ENCODE data around the gene TRIM15.

Gene TRIM15

GRCh38 chr6:30202366-30202765 lies 39.0 kb downstream of the TRIM15 start:
- no peaks in the 10 kb centered on the region for H3K9me3 ChIP-seq (ENCODE audit: control insufficient read depth, insufficient read depth, low read length)
- H3K36me3 ChIP-seq (ENCODE audit: control insufficient read depth, insufficient read depth, low read length), result peaks cover 35% of the 10 kb centered on the region
- peaks cover 34% of the 10 kb centered on the region for H3K4me1 ChIP-seq (ENCODE audit: control insufficient read depth, insufficient read depth, low read length)
- no peak overlapping the region for H3K9ac ChIP-seq (ENCODE audit: low read depth, low read length)
- H3K4me3 ChIP-seq (ENCODE audit: low read depth, low read length), result no peak overlapping the region
- H3K27ac ChIP-seq (ENCODE audit: low read depth, low read length), result peak overlapping the region; percentile 39
- no peaks in the 10 kb centered on the region for H3K27me3 ChIP-seq (ENCODE audit: control insufficient read depth, insufficient read depth, low read length)

- H3K9ac ChIP-seq (ENCODE audit: low read depth, low read length), result no peak overlapping the region
Observed at GRCh38 chr6:30204116-30204515, 40.8 kb downstream of the TRIM15 start.

GRCh38 chr6:30206152-30206551 lies 42.8 kb downstream of the TRIM15 start:
- Histone ChIP-seq H3K9ac (ENCODE audit: low read depth, low read length) (no peak overlapping the region), H3K9me3 (ENCODE audit: control insufficient read depth, insufficient read depth, low read length) (no peaks in the 10 kb centered on the region), H3K4me1 (ENCODE audit: control insufficient read depth, insufficient read depth, low read length) (peaks cover 42% of the 10 kb centered on the region), H3K27ac (ENCODE audit: low read depth, low read length) (no peak overlapping the region), H3K27me3 (ENCODE audit: control insufficient read depth, insufficient read depth, low read length) (no peaks in the 10 kb centered on the region), H3K36me3 (ENCODE audit: control insufficient read depth, insufficient read depth, low read length) (peaks cover 12% of the 10 kb centered on the region; the same call in 1 of the 2 replicates), H3K4me3 (ENCODE audit: low read depth, low read length) (no peak overlapping the region)

More at GRCh38 chr6:30204116-30204515, 40.8 kb downstream of the TRIM15 start:
- Histone ChIP-seq H3K36me3 (ENCODE audit: control insufficient read depth, insufficient read depth, low read length) (peaks cover 23% of the 10 kb centered on the region), H3K27ac (ENCODE audit: low read depth, low read length) (no peak overlapping the region), H3K4me1 (ENCODE audit: control insufficient read depth, insufficient read depth, low read length) (peaks cover 50% of the 10 kb centered on the region), H3K4me3 (ENCODE audit: low read depth, low read length) (no peak overlapping the region), H3K27me3 (ENCODE audit: control insufficient read depth, insufficient read depth, low read length) (no peaks in the 10 kb centered on the region), H3K9me3 (ENCODE audit: control insufficient read depth, insufficient read depth, low read length) (no peaks in the 10 kb centered on the region)

- H3K9ac ChIP-seq (ENCODE audit: low read depth, low read length), result no peak overlapping the region
- no peaks in the 10 kb centered on the region for H3K27me3 ChIP-seq (ENCODE audit: control insufficient read depth, insufficient read depth, low read length)
- H3K4me1 ChIP-seq (ENCODE audit: control insufficient read depth, insufficient read depth, low read length), result peaks cover 45% of the 10 kb centered on the region
- H3K4me3 ChIP-seq (ENCODE audit: low read depth, low read length), result no peak overlapping the region
- 0 out of 2 replicates have a peak, but pooled peaks cover 11% of the 10 kb centered on the region for H3K36me3 ChIP-seq (ENCODE audit: control insufficient read depth, insufficient read depth, low read length)
- H3K27ac ChIP-seq (ENCODE audit: low read depth, low read length), result peak overlapping the region; percentile 62
- no peaks in the 10 kb centered on the region for H3K9me3 ChIP-seq (ENCODE audit: control insufficient read depth, insufficient read depth, low read length)
Observed at GRCh38 chr6:30206799-30207618, 43.7 kb downstream of the TRIM15 start.

- Histone ChIP-seq H3K9ac (ENCODE audit: low read depth, low read length) (no peak overlapping the region), H3K4me1 (ENCODE audit: control insufficient read depth, insufficient read depth, low read length) (peaks cover 41% of the 10 kb centered on the region), H3K27ac (ENCODE audit: low read depth, low read length) (peak overlapping the region; percentile 62), H3K4me3 (ENCODE audit: low read depth, low read length) (no peak overlapping the region), H3K27me3 (ENCODE audit: control insufficient read depth, insufficient read depth, low read length) (no peaks in the 10 kb centered on the region), H3K36me3 (ENCODE audit: control insufficient read depth, insufficient read depth, low read length) (0 out of 2 replicates have a peak, but pooled peaks cover 11% of the 10 kb centered on the region), H3K9me3 (ENCODE audit: control insufficient read depth, insufficient read depth, low read length) (no peaks in the 10 kb centered on the region)
Observed at GRCh38 chr6:30207619-30208295, 44.4 kb downstream of the TRIM15 start.

GRCh38 chr6:30211306-30211705 lies 48.0 kb downstream of the TRIM15 start:
- no peak overlapping the region for H3K9ac ChIP-seq (ENCODE audit: low read depth, low read length)
- 0 out of 2 replicates have a peak, but pooled peaks cover 11% of the 10 kb centered on the region for H3K36me3 ChIP-seq (ENCODE audit: control insufficient read depth, insufficient read depth, low read length)
- no peak overlapping the region for H3K27ac ChIP-seq (ENCODE audit: low read depth, low read length)
- H3K4me1 ChIP-seq (ENCODE audit: control insufficient read depth, insufficient read depth, low read length), result peaks cover 40% of the 10 kb centered on the region
- no peaks in the 10 kb centered on the region for H3K9me3 ChIP-seq (ENCODE audit: control insufficient read depth, insufficient read depth, low read length)
- H3K27me3 ChIP-seq (ENCODE audit: control insufficient read depth, insufficient read depth, low read length), result 0 out of 2 replicates have a peak, but pooled peaks cover 2% of the 10 kb centered on the region
- H3K4me3 ChIP-seq (ENCODE audit: low read depth, low read length), result 0 out of 2 replicates have a peak overlapping the region, but pooled peaks have one; percentile 87

GRCh38 chr6:30211899-30212298 lies 48.6 kb downstream of the TRIM15 start:
- Histone ChIP-seq H3K4me1 (ENCODE audit: control insufficient read depth, insufficient read depth, low read length) (peaks cover 38% of the 10 kb centered on the region), H3K4me3 (ENCODE audit: low read depth, low read length) (peak overlapping the region; percentile 87), H3K27ac (ENCODE audit: low read depth, low read length) (no peak overlapping the region), H3K9ac (ENCODE audit: low read depth, low read length) (0 out of 2 replicates have a peak overlapping the region, but pooled peaks have one; percentile 85), H3K36me3 (ENCODE audit: control insufficient read depth, insufficient read depth, low read length) (0 out of 2 replicates have a peak, but pooled peaks cover 11% of the 10 kb centered on the region), H3K27me3 (ENCODE audit: control insufficient read depth, insufficient read depth, low read length) (0 out of 2 replicates have a peak, but pooled peaks cover 2% of the 10 kb centered on the region), H3K9me3 (ENCODE audit: control insufficient read depth, insufficient read depth, low read length) (no peaks in the 10 kb centered on the region)

- Histone ChIP-seq H3K4me1 (ENCODE audit: control insufficient read depth, insufficient read depth, low read length) (peaks cover 26% of the 10 kb centered on the region), H3K4me3 (ENCODE audit: low read depth, low read length) (peak within 1 kb of the TSS; percentile 87), H3K9me3 (ENCODE audit: control insufficient read depth, insufficient read depth, low read length) (no peaks in the 10 kb centered on the region), H3K9ac (ENCODE audit: low read depth, low read length) (peak within 1 kb of the TSS; percentile 85), H3K36me3 (ENCODE audit: control insufficient read depth, insufficient read depth, low read length) (0 out of 2 replicates have a peak, but pooled peaks cover 11% of the 10 kb centered on the region), H3K27me3 (ENCODE audit: control insufficient read depth, insufficient read depth, low read length) (0 out of 2 replicates have a peak, but pooled peaks cover 2% of the 10 kb centered on the region), H3K27ac (ENCODE audit: low read depth, low read length) (peak within 1 kb of the TSS; percentile 89)
Observed at GRCh38 chr6:30212865-30213666, 49.7 kb downstream of the TRIM15 start, which contains the start of gene TRIM26. TRIM26 (minus strand) TSS chr6:30213406; CDS start chr6:30199103, 14,303 bp downstream.

- peaks cover 21% of the 10 kb centered on the region for H3K4me1 ChIP-seq (ENCODE audit: control insufficient read depth, insufficient read depth, low read length)
- no peaks in the 10 kb centered on the region for H3K9me3 ChIP-seq (ENCODE audit: control insufficient read depth, insufficient read depth, low read length)
- H3K27ac ChIP-seq (ENCODE audit: low read depth, low read length), result peak overlapping the region; percentile 89
- peak overlapping the region; percentile 72 for H3K9ac ChIP-seq (ENCODE audit: low read depth, low read length)
- 0 out of 2 replicates have a peak, but pooled peaks cover 2% of the 10 kb centered on the region for H3K27me3 ChIP-seq (ENCODE audit: control insufficient read depth, insufficient read depth, low read length)
- H3K36me3 ChIP-seq (ENCODE audit: control insufficient read depth, insufficient read depth, low read length), result 0 out of 2 replicates have a peak, but pooled peaks cover 11% of the 10 kb centered on the region
- peak overlapping the region; percentile 87 for H3K4me3 ChIP-seq (ENCODE audit: low read depth, low read length)
Observed at GRCh38 chr6:30213667-30213956, 50.3 kb downstream of the TRIM15 start.

- peak overlapping the region; percentile 87 for H3K4me3 ChIP-seq (ENCODE audit: low read depth, low read length)
- peak overlapping the region; percentile 72 for H3K9ac ChIP-seq (ENCODE audit: low read depth, low read length)
- H3K36me3 ChIP-seq (ENCODE audit: control insufficient read depth, insufficient read depth, low read length), result 0 out of 2 replicates have a peak, but pooled peaks cover 6% of the 10 kb centered on the region
- no peaks in the 10 kb centered on the region for H3K9me3 ChIP-seq (ENCODE audit: control insufficient read depth, insufficient read depth, low read length)
- H3K27ac ChIP-seq (ENCODE audit: low read depth, low read length), result peak overlapping the region; percentile 89
- H3K27me3 ChIP-seq (ENCODE audit: control insufficient read depth, insufficient read depth, low read length), result 0 out of 2 replicates have a peak, but pooled peaks cover 2% of the 10 kb centered on the region
- peaks cover 17% of the 10 kb centered on the region for H3K4me1 ChIP-seq (ENCODE audit: control insufficient read depth, insufficient read depth, low read length)
Observed at GRCh38 chr6:30213957-30214656, 50.8 kb downstream of the TRIM15 start.

Data from HUES48 (cell line).